LNCaP clone FGC (cell line): ENCODE measurements around the gene UBE2L6.

Experiments
- DNase-seq: peaks from one replicate; pipeline ENCODE4 v3.0.0-alpha.2; 2011; ENCODE audit warnings: low read depth
- H3K4me3 ChIP-seq: 2 replicates; pipeline ENCODE4 v1.5.1; 2011; ENCODE audit warnings: mild to moderate bottlenecking, low read depth, low read length, control low read depth
- TF ChIP-seq, protein P1 (sequence below): IDR thresholded peaks from 2 replicates; pipeline ENCODE4 v1.5.1; 2012; ENCODE audit warnings: mild to moderate bottlenecking; ENCODE audit not compliant: control insufficient read depth, insufficient read depth; ENCODE audit errors: extremely low read depth

Gene UBE2L6

DNA sequence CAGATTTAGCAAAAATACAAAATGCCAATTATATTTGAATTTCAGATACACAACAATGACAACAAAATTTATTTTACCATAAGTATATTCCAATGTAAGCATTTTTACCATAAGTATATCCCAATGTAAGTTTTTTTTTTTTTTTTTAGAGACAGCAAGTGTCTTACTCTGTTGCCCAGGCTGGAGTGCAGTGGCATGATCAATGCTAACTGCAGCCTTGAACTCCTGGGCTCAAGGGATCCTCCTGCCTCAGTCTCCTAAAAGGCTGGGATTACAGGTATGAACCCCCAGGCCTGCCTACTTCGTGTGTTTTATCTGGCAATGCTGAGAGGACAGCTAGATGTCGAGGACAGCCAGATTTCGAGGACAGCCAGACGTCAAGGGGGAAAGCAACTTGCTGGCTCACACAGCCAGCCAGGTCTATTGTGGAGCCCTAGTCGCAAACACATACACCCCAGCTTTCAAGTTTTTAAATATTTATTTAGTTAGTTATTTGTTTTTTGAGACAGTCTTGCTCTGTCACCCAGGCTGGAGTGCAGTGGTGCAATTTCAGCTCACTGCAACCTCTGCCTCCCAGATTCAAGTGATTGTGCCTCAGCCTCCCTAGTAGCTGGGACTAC is 28.9 kb upstream of the UBE2L6 start:
- TF ChIP-seq, protein P1, sequence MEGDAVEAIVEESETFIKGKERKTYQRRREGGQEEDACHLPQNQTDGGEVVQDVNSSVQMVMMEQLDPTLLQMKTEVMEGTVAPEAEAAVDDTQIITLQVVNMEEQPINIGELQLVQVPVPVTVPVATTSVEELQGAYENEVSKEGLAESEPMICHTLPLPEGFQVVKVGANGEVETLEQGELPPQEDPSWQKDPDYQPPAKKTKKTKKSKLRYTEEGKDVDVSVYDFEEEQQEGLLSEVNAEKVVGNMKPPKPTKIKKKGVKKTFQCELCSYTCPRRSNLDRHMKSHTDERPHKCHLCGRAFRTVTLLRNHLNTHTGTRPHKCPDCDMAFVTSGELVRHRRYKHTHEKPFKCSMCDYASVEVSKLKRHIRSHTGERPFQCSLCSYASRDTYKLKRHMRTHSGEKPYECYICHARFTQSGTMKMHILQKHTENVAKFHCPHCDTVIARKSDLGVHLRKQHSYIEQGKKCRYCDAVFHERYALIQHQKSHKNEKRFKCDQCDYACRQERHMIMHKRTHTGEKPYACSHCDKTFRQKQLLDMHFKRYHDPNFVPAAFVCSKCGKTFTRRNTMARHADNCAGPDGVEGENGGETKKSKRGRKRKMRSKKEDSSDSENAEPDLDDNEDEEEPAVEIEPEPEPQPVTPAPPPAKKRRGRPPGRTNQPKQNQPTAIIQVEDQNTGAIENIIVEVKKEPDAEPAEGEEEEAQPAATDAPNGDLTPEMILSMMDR: no peak
- no peak for DNase-seq
- H3K4me3 ChIP-seq: no peak overlapping the region

DNA sequence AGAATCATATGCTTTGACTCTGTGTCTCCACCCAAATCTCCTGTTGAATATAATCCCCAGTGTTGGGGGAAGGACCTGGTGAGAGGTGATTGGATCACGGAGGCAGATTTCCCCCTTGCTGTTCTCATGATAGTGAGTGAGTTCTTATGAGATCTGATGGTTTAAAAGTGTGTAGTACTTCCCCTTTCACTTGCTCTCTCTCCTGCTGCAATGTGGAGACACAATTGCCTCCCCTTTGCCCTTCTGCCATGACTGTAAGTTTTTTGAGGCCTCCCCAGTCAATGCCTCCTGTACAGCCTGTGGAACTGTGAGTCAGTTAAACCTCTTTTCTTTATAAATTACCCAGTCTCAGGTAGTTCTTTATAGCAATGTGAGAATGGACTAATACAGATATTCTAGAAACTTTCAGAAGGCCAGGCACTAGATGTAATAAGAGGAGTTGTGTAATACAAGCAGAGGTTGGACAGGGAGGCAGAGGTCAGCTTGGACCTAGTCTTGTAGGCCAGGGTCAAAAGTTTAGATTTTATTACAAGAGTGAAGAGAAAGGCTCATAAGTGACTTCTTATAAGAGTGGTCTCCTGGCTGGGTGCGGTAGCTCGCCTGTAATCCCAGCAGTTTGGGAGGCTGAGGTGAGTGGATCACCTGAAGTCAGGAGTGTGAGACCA is 20.7 kb upstream of the UBE2L6 start:
- H3K4me3 ChIP-seq: no peak overlapping the region
- no peak for DNase-seq
- TF ChIP-seq, protein P1: no peak

DNA sequence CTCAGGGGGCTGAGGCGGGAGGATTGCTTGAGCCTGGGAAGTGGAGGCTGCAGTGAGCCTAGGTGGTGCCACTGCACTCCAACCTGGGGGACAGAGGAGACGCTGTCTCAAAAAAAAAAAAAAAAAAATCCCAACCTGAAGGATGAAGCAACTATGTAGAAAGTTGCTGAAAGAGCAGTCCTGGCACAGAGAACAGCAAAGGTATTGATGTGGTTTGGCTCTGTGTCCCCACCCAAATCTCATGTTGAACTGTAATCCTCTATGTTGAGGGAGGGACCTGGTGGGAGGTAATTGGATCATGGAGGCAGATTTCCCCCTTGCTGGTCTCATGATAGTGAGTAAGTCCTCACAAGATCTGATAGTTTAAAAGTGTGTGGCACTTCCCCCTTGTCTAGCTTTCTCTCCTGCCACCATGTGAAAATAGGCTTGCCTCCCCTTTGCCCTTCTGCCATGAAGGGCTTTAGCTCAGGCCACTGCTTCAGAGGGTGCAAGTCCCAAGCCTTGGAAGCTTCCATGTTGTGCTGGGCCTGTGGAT is 19.3 kb upstream of the UBE2L6 start:
- no peak for DNase-seq
- H3K4me3 ChIP-seq: no peak overlapping the region
- TF ChIP-seq, protein P1: no peak

DNA sequence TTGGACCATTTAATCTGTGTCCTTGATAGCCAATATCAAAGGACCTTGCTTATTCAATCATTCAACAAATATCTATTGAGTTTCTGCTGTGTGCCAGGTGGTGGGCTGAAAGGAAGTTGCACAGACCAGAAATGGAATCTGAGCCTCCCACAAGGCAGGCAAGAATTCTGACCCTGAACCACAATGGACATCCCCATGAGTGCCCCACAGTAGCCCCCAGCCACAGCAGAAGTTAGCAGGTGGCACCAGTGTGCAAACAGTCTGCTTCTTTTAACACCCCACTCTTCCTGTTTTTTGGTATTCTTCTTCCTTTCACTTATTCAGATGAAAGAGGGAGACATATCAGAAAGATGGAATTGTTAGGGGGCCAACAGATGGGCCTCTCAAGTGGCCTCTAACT is 17.8 kb upstream of the UBE2L6 start:
- no peak for DNase-seq
- TF ChIP-seq, protein P1: no peak

DNA sequence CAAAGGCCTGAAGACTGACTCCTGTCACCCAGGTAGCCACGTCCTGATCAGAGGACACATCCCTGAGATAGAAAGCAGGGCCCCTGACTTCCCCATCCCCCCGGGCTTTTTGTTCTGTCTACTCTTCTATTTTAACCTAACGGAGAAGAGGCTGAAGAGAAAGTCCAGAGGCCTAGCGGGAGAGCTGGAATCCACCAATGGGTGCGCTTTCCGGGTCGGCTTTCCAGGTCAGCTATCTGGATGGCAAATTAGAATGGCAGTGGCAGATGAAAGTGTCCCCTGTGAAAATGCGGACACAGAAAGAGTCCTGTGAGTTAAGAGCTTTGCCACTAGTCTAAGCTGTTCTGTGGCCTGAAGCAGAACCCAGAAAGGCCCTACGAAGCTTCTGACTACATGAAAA is 16.9 kb upstream of the UBE2L6 start:
- TF ChIP-seq, protein P1: no peak
- H3K4me3 ChIP-seq: no peak overlapping the region
- DNase-seq: no peak

More for the DNA sequence above, 17.8 kb upstream of the UBE2L6 start:
- H3K4me3 ChIP-seq: no peak overlapping the region

DNA sequence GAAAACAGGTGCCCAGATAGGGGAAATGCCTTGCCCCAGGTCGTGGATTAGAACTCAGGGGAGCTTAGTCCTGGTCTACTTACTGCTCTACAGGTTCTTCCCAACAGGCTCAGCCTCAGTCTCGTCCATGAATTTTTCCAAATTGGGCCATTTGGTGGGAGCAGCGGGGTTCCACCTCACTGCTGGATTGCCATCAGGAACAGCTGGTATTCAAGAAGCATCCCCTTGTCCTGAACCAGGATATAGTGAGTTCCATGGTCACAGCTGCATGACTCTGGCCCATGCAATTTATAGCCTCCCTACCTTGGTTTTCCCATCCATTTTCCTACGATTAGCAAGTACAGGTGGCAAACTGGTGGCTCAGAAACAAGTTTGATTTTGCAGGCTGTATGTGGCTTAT is 6.6 kb upstream of the UBE2L6 start:
- no peak for DNase-seq
- TF ChIP-seq, protein P1: no peak
- no peak overlapping the region for H3K4me3 ChIP-seq
